Common myeloid progenitor, CD34-positive (primary cell): ENCODE results near the gene BRPF3. TPM values are rescaled to one million over a fixed set of nuclear protein-coding genes. Genes with fewer than 3 reads are reported as not detected.

Source experiments
- CTCF ChIA-PET: fragments of 350-600 bp; sonication (Branson Sonifier 250); formaldehyde crosslinking; loops from one replicate; lab custom pipeline; 2021; ENCODE audit warnings: antibody characterized with exemption; lab: Charles Lee
- POLR2A ChIA-PET: fragments of 350-600 bp; sonication (Branson Sonifier 250); formaldehyde crosslinking; loops from one replicate; lab custom pipeline; 2021; ENCODE audit warnings: antibody characterized with exemption; lab: Charles Lee
- DNase-seq, 3 donors: peaks; one replicate each; pipeline versions ENCODE4 v3.0.0 to v3.0.0-alpha.2; 2013
- H3K27ac ChIP-seq, 2 experiments: 1 replicate in 1 of 2; 2 replicates in 1 of 2; pipeline ENCODE4 v1.7.0; 2013; ENCODE audit warnings: inconsistent platforms in 2 of 2, low read length in 2 of 2, mild to moderate bottlenecking in 2 of 2, low read depth in 1 of 2, moderate library complexity in 1 of 2; ENCODE audit not compliant: severe bottlenecking in 2 of 2, insufficient read depth in 1 of 2, poor library complexity in 1 of 2
- H3K27me3 ChIP-seq, 5 experiments: replicated peaks in 2 of 5; 1 replicate in 3 of 5; 2 replicates in 2 of 5; pipeline versions ENCODE4 v1.6.1 to v1.7.0; 2013; ENCODE audit warnings: low read length in 4 of 5, mild to moderate bottlenecking in 2 of 5, moderate library complexity in 2 of 5, inconsistent platforms in 1 of 5; ENCODE audit not compliant: insufficient read depth in 5 of 5, control insufficient read depth in 4 of 5
- H3K36me3 ChIP-seq, 4 experiments: 1 replicate in 2 of 4; 2 replicates in 2 of 4; pipeline versions ENCODE4 v1.6.1 to v1.7.0; 2013; ENCODE audit warnings: low read length in 3 of 4, control low read depth in 1 of 4, mild to moderate bottlenecking in 1 of 4; ENCODE audit not compliant: control insufficient read depth in 4 of 4, insufficient read depth in 4 of 4
- H3K4me1 ChIP-seq, 4 experiments: 1 replicate in 3 of 4; 2 replicates in 1 of 4; pipeline versions ENCODE4 v1.6.1 to v1.7.1; 2013; ENCODE audit warnings: low read length in 3 of 4, mild to moderate bottlenecking in 3 of 4, control low read depth in 1 of 4, inconsistent platforms in 1 of 4, moderate library complexity in 1 of 4; ENCODE audit not compliant: control insufficient read depth in 4 of 4, insufficient read depth in 4 of 4; ENCODE audit errors: control extremely low read depth in 1 of 4
- H3K4me3 ChIP-seq, 7 experiments: 1 replicate in 4 of 7; 2 replicates in 3 of 7; pipeline versions ENCODE4 v1.5.1 to v1.7.0; 2013; ENCODE audit warnings: mild to moderate bottlenecking in 7 of 7, low read length in 6 of 7, moderate library complexity in 6 of 7, inconsistent platforms in 2 of 7, low read depth in 2 of 7, control low read depth in 1 of 7; ENCODE audit not compliant: insufficient read depth in 4 of 7, control insufficient read depth in 1 of 7; ENCODE audit errors: extremely low read depth in 1 of 7
- H3K9me3 ChIP-seq, 5 experiments: 1 replicate in 4 of 5; 2 replicates in 1 of 5; pipeline versions ENCODE4 v1.6.1 to v1.7.1; 2013; ENCODE audit warnings: low read length in 4 of 5, mild to moderate bottlenecking in 2 of 5, inconsistent platforms in 1 of 5, low read depth in 1 of 5, moderate library complexity in 1 of 5; ENCODE audit not compliant: control insufficient read depth in 4 of 5, insufficient read depth in 2 of 5; ENCODE audit errors: control extremely low read depth in 1 of 5
- WGBS: methylation state at CpG from one replicate; pipeline ENCODE4 v1.1.5; 2013; ENCODE audit not compliant: insufficient coverage; 5-methylcytosine and 5-hydroxymethylcytosine counted together
- polyA plus RNA-seq: library from polyadenylated mRNA; unstranded; fragments of 120-200 nt; gene quantifications from one replicate; pipeline ENCODE4 v1.2.1, GENCODE V29; 2013

The BRPF3 gene
- 11.5 TPM for polyA plus RNA-seq

DNA sequence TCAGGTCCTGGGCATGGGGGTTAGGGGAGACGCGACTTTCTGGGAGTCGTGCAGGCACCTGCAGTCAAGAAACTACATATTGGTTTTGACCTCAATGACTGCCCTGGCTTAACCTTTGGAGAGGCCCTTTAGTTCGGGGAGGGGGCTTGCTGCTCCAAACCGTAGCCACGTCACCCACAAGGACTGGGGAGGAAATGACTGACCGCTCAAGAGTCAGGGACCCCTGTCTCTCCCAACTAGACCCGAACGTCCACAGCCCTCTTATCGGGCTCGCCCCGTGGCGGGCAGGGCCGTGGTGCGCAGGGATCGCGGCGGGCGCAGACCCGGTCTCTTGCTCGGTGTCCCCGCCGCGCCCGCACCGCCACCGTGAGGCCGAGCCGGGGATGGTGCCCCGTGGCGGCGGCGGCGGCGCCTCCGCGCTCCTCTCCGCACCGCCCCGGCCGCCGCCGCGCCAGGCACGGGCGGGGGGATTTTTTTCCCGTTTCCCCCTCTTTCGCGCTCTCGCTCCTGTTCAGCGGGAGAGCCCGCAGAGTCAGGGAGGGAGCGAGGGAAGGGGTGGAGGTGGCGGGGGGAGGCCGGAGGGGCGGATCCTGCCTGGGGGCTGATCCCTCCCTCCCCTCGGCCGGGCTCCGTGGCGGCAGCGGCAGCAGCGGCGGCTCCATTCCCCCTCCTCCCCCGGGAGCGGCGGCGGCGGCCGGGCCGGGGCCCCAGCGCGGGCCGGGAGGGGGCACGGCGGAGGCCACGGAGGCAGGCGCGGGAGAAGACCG lies at the start of gene BRPF3:
BRPF3 (plus strand) TSS at position 632 of the 767 bp plus-strand sequence. CDS start 3,579 bp downstream, outside the sequence.
- Histone ChIP-seq H3K9me3 (no peaks in the 10 kb centered on the region), H3K36me3 (peaks cover 3 to 14% (median 9%) of the 10 kb centered on the region in 4 experiments), H3K27me3 (no peaks in the 10 kb centered on the region), H3K27ac (peak within 1 kb of the TSS in 1 of 2 experiments; percentile 80), H3K4me1 (peaks cover 2 to 15% (median 7%) of the 10 kb centered on the region in 4 experiments), H3K4me3 (peak within 1 kb of the TSS; percentile 34 to 87 (median 69))
- peak; percentile 69 to 84 (median 77) for DNase-seq
- WGBS: 0% methylated on average over 16 of the region's 79 CpGs
- CTCF ChIA-PET: interaction anchor here (1.0 to 1.5 kb wide), 4 partner anchors 10 to 100 kb away, joined by 3 to 11 read pairs (median 6); no protein-coding TSS in a partner anchor
- POLR2A ChIA-PET: no interaction called here

DNA sequence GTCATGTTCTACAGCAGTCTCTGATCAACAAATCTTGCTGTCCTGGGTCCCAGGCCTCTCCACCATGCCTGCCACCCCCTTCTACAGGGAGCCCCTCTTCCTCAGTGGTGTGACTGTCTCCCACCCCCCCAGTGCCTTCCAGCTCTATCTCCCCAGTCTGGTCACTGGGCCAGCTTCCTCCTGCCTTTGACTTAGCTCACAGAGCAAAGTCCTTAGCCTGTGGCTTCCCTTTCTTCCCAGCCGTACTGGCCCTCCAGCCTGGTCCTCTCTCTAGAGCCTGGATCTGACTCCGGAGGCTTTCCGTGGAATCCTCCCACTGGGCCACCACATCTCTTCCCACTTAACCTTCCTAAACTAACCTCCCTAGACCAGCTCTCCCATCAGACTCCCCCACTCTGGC lies 49.2 kb upstream of the BRPF3 start:
- Histone ChIP-seq H3K4me1 (peaks cover 0 to 21% (median 2%) of the 10 kb centered on the region in 4 experiments), H3K9me3 (peaks cover 0 to 14% (median 0%) of the 10 kb centered on the region in 5 experiments), H3K36me3 (no peaks in the 10 kb centered on the region), H3K4me3 (no peak overlapping the region), H3K27ac (no peak overlapping the region), H3K27me3 (no peaks in the 10 kb centered on the region)
- DNase-seq: no peak
- ChIA-PET POLR2A (no interaction called here), CTCF (no interaction called here)
- 92% methylated on average over 3 of the region's 3 CpGs for WGBS

DNA sequence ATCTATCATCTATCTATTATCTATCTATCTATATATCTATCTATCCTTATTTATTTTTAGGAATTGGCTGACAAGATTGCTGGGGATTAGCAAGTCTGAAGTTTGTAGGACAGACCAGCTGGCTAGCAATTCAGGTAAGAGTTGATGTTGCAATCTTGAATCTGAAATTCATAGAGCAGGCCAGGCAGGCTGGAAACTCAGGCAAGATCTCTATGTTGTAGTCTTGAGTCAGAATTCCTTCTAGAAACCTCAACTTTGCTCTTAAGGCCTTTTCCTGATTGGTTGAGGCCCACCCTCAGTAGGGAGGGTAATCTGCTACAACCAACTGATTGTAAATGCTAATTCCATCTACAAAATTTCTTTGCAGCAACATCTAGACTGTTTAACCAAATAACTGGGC lies 47.1 kb upstream of the BRPF3 start:
- H3K27me3 ChIP-seq: no peaks in the 10 kb centered on the region
- H3K4me3 ChIP-seq: no peak overlapping the region
- H3K4me1 ChIP-seq: peaks cover 0 to 20% (median 2%) of the 10 kb centered on the region in 4 experiments
- no peak for DNase-seq
- CTCF ChIA-PET: no interaction called here
- no peak overlapping the region for H3K27ac ChIP-seq
- no peaks in the 10 kb centered on the region for H3K36me3 ChIP-seq
- peaks cover 0 to 15% (median under 1%) of the 10 kb centered on the region in 5 experiments for H3K9me3 ChIP-seq
- POLR2A ChIA-PET: no interaction called here

DNA sequence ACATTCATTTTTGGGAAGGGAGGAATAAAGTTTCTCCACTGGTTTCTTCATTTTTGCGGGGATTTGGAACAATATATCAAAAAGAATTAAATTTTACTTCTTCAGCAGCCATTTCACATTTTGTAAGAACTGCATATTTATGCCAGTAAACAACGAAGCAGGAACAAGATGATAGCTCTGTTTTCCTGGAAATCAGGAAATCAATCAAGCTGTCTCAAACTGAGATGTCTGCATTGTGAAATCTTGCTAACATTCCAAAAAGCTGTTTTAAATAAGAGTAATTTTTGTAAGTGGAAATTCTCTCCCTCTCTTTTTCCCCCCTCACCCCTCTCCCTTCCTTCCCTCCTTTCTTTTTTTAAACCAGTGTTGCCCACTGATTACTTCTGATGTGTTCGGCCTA lies 46.3 kb upstream of the BRPF3 start:
- H3K36me3 ChIP-seq: no peaks in the 10 kb centered on the region
- H3K4me1 ChIP-seq: peaks cover 0 to 20% (median 2%) of the 10 kb centered on the region in 4 experiments
- peak overlapping the region in 1 of 7 experiments; percentile 24 for H3K4me3 ChIP-seq
- ChIA-PET CTCF (interaction anchor here (1.1 kb wide), 1 partner anchor 9 kb away, joined by 3 read pairs; no protein-coding TSS in a partner anchor), POLR2A (no interaction called here)
- no peak overlapping the region for H3K27ac ChIP-seq
- DNase-seq: no peak
- H3K9me3 ChIP-seq: peaks cover 0 to 20% (median 1%) of the 10 kb centered on the region in 5 experiments
- 50% methylated on average over 2 of the region's 3 CpGs for WGBS
- no peaks in the 10 kb centered on the region for H3K27me3 ChIP-seq

DNA sequence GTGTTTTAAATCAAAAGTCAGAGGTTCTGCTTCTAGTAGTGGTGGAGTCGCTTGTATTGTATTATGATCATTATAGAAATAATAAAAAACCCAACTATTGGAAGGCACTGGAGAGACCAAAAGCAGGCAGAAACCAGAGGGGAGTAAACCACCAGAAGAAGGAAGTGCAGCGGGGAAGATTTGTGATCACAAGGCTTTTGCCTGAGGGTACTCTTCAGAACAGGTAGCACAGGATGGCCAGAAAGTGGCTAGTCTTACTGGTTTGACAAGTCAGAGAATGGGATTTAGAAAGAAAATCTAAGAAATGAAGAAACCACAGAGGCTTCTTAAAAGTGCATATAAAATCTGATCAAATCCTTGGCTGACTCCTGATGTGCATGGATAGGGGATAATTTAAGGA lies 42.3 kb upstream of the BRPF3 start:
- 100% methylated on average over 1 of the region's 2 CpGs for WGBS

DNA sequence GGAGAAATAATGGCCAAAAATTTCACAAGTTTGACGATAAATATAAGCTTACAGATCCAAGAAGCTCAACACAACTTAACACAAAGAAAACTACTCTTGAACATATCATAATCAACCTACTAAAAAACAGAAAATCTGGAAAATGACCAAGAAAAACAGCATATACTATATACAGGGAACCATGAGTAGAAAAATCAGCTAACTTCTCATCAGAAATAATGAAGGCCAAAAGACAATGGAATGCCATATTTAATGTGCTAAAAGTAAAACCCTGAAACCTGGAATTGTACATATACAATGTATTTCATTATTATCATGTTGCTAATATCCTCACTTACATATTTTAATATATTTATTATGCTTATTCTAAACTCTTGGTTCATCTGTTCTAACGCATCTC lies 40.9 kb upstream of the BRPF3 start:
- peaks cover 0 to 3% (median 0%) of the 10 kb centered on the region in 4 experiments for H3K4me1 ChIP-seq
- DNase-seq: no peak
- ChIA-PET POLR2A (no interaction called here), CTCF (interaction anchor here (0.8 to 1.5 kb wide), 4 partner anchors 12 to 24 kb away, joined by 3 read pairs; no protein-coding TSS in a partner anchor)
- H3K36me3 ChIP-seq: no peaks in the 10 kb centered on the region
- H3K27me3 ChIP-seq: no peaks in the 10 kb centered on the region
- peaks cover 1 to 15% (median 4%) of the 10 kb centered on the region in 5 experiments for H3K9me3 ChIP-seq
- no peak overlapping the region for H3K4me3 ChIP-seq
- WGBS: no CpG with 5 or more reads among the region's 2 CpGs
- H3K27ac ChIP-seq: no peak overlapping the region

More for the DNA sequence above, 42.3 kb upstream of the BRPF3 start:
- ChIA-PET POLR2A (no interaction called here), CTCF (interaction anchor here (1.5 kb wide), 1 partner anchor 11 kb away, joined by 4 read pairs; no protein-coding TSS in a partner anchor)
- no peaks in the 10 kb centered on the region for H3K27me3 ChIP-seq
- H3K4me3 ChIP-seq: no peak overlapping the region
- H3K27ac ChIP-seq: no peak overlapping the region
- DNase-seq: no peak
- peaks cover 0 to 8% (median 2%) of the 10 kb centered on the region in 4 experiments for H3K4me1 ChIP-seq
- H3K36me3 ChIP-seq: no peaks in the 10 kb centered on the region
- peaks cover 1 to 15% (median 4%) of the 10 kb centered on the region in 5 experiments for H3K9me3 ChIP-seq
